ENCODE data around the gene ZNF185.
A peak's percentile ranks its signal among the peaks of the same experiment; 100 is the strongest.
"Not testable (repeated sequence)": the region's sequence is repeated elsewhere in the genome, so short reads cannot be mapped to it uniquely, and the experiment has no call there.

ZNF185 gene

GRCh38 chrX:152895121-152895520 is 2.7 kb upstream of the ZNF185 start:
- FAIRE-seq: no peak

GRCh38 chrX:152895724-152896420 is 2.0 kb upstream of the ZNF185 start:
- FAIRE-seq: no peak
- DNase-seq (ENCODE audit: insufficient read length, low spot score): no peak

More at GRCh38 chrX:152895121-152895520, 2.7 kb upstream of the ZNF185 start:
- no peak for DNase-seq (ENCODE audit: insufficient read length, low spot score)

- peak; percentile 45 for DNase-seq (ENCODE audit: insufficient read length, low spot score)
- no peak for FAIRE-seq
Observed at GRCh38 chrX:152896450-152896849, 1.4 kb upstream of the ZNF185 start.

DNA sequence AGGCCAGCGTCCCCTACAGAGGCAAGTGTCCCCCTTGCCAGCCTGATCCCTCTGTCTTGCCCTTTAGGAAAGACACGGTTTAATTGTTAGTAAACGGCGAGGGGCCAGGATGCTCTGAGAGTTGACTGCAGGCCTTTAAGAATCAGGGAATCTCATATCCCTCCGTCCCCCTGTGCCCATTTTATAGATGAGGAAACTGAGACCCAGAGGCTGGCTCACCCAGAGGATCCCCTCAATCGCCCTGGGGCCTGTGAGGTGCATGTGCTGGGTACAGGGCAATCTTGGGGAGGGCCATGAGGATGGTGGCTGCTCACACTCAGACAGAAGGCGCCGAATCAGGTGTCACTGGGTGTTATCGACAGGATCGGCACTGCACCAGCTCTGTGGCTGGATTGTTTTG is 575 bp downstream of the ZNF185 start:
- FAIRE-seq: no peak

GRCh38 chrX:152899111-152899873 is 1.4 kb downstream of the ZNF185 start:
- FAIRE-seq: no peak

More for the DNA sequence above, 575 bp downstream of the ZNF185 start:
- DNase-seq (ENCODE audit: insufficient read length, low spot score): no peak

DNA sequence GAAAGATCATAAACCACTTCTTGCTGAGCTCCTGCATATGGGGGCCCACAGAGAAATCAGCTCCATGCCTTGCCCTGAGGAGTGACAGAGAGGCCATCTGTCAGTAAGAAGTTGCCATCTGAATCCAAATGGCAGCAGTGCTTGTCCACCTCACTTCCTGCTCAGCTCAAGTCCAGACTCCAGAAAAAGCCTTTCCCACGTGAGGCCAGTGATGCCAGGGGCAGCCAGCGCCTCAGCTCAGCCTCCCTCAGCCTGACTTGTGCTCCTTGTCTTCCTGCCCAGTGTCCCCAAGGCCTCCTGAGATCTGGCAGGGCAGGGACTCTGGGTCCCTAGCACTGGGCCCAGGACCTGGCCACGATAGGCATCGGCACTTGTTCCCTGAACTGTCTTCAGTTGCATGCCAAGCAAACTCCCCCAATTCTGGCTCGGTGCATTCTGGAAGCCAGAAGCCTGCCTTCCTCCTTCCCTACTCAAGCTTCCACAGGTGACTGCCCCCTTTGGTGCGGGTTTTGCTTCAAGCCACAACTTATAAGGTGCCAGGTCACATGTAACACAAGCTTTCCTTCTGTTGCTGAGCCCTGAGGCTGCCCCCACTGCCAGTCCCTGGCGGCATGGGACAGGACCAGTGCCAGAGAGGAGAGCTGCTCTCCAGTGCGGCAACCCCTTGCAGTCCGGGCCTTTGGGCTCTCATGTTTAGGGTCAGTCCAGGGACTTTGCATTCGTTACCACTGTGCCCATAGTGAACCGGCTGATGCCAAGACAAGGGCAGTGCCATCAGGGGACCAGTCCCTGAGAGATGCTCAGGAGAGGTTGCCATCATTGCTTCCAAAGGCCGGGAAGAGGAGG is 2.2 kb downstream of the ZNF185 start:
- DNase-seq (ENCODE audit: insufficient read length, low spot score) (no peak), FAIRE-seq (no peak)

More at GRCh38 chrX:152899111-152899873, 1.4 kb downstream of the ZNF185 start:
- DNase-seq (ENCODE audit: insufficient read length, low spot score): no peak

GRCh38 chrX:152900937-152901445 is 3.1 kb downstream of the ZNF185 start:
- FAIRE-seq (no peak), DNase-seq (ENCODE audit: insufficient read length, low spot score) (no peak)

GRCh38 chrX:152901816-152902501 is 4.1 kb downstream of the ZNF185 start:
- DNase-seq (ENCODE audit: insufficient read length, low spot score) (no peak), FAIRE-seq (no peak)

- FAIRE-seq (no peak), DNase-seq (ENCODE audit: insufficient read length, low spot score) (no peak)
Observed at GRCh38 chrX:152902502-152902820, 4.6 kb downstream of the ZNF185 start.

- DNase-seq (ENCODE audit: insufficient read length, low spot score): no peak
- FAIRE-seq: no peak
Observed at GRCh38 chrX:152903589-152903988, 5.7 kb downstream of the ZNF185 start.

- DNase-seq (ENCODE audit: insufficient read length, low spot score) (peak; percentile 38), FAIRE-seq (no peak)
Observed at GRCh38 chrX:152904151-152905080, 6.5 kb downstream of the ZNF185 start.

GRCh38 chrX:152905081-152905420 is 7.2 kb downstream of the ZNF185 start:
- no peak for FAIRE-seq
- no peak for DNase-seq (ENCODE audit: insufficient read length, low spot score)

DNA sequence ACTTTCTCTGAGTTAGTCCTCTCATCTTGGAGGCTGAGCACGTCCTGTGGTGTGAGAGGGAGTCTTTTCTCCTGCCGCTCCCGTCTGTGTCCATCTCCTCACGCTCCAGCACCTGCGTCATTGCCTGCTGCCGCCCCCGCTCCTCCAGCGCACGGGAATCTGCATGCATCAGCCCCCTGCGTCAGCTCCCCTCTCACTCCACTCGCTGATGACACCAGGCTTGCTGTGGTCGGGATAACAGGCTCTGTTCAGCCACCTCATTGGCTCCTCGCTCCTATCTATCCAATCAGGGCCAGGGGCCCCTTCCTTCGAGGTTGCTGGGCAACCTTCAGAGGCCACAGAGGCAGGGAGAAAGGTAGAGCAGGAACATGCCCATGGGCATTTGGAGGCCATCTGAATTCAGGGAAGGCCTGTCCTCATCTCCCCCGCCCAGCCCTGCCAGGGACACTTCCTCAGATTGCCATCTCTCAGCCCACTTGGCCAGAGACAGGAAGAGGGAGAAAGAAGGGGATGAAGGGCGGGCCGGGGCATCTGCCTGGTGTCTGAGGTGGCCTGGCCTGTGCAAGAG is 9.3 kb downstream of the ZNF185 start:
- FAIRE-seq (no peak), DNase-seq (ENCODE audit: insufficient read length, low spot score) (no peak)

DNA sequence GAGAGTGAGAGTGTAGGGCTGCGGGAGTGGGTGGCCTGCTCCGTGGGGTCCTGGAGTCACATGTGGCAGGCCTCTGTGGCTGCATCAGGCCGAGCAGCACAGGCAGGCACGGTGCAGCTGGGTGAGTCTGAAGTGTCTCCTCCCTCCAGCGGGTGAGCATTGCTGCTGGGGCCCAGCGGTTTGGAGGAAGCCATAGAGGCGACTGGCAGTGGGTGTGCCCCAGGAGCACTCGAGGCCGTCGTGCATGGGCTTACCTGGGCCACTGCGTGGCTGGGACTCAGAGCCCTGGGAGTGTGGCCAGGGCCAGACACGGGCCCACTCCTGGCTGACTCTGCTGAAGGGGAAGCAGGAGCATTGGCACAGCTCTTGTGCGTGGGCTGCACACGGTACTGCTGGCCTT is 10.6 kb downstream of the ZNF185 start:
- FAIRE-seq (no peak), DNase-seq (ENCODE audit: insufficient read length, low spot score) (no peak)

GRCh38 chrX:152910018-152910417 is 12.2 kb downstream of the ZNF185 start:
- not testable (repeated sequence) for FAIRE-seq

GRCh38 chrX:152912106-152912505 is 14.2 kb downstream of the ZNF185 start:
- no peak for DNase-seq (ENCODE audit: insufficient read length, low spot score)
- no peak for FAIRE-seq

More at GRCh38 chrX:152910018-152910417, 12.2 kb downstream of the ZNF185 start:
- DNase-seq (ENCODE audit: insufficient read length, low spot score): not testable (repeated sequence)

DNA sequence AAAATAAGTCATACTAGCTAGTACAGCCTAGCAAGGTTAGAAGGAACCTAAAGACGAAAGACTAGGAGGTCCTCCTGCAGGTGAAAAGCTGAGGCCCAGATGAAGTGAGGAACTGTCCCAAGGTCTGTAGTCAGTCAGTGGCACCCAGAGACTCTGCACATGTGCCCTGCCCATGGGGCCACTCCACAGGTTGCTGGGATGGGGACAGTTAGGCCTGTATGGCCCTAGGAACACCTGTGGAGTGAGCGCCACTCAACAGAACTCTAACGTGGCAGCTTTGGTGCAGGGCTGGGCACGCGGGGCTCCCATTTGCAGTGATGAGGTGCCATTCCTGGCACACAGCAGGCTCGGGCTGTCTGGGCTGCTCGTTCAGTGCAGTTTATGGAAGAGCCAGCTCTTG is 14.8 kb downstream of the ZNF185 start:
- no peak for FAIRE-seq
- DNase-seq (ENCODE audit: insufficient read length, low spot score): no peak

- no peak for DNase-seq (ENCODE audit: insufficient read length, low spot score)
- no peak for FAIRE-seq
Observed at GRCh38 chrX:152913346-152913745, 15.5 kb downstream of the ZNF185 start.

DNA sequence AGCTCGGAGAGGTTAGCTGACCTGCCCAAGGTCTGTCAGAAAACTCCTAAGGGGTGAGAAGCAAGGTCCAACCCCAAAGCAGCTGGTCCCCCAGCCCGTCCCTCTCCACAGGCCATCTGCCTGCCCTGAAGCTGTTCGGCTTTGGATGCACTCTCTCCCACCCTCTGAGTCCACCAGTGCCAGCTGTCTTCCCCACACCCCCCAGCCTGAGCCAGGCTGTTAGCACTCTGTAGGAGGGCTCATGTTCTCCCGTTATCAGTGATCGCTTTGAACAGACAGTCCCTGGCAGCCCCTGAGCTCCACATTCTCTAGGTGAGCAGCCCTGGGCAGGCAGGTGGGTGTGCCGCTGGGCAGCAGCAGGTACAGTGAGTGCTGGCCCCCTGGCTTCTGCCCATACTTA is 16.0 kb downstream of the ZNF185 start:
- DNase-seq (ENCODE audit: insufficient read length, low spot score) (no peak), FAIRE-seq (no peak)
